GM12872 (cell line): ENCODE measurements around the gene CALM3.

Source experiments
- CTCF ChIP-seq: IDR thresholded peaks from 3 replicates; pipeline ENCODE4 v1.5.1; 2011; ENCODE audit warnings: low read depth, mild to moderate bottlenecking, low read length, moderate library complexity; ENCODE audit not compliant: insufficient read depth

CALM3 gene

GRCh38 chr19:46587861-46588260 lies 13.3 kb upstream of the CALM3 start:
- TF ChIP-seq CTCF: no peak

- TF ChIP-seq CTCF: no peak
Observed at GRCh38 chr19:46591254-46591653, 9.9 kb upstream of the CALM3 start.

GRCh38 chr19:46591870-46592269 lies 9.3 kb upstream of the CALM3 start:
- no peak for TF ChIP-seq CTCF

GRCh38 chr19:46596008-46596407 lies 5.1 kb upstream of the CALM3 start:
- no peak for TF ChIP-seq CTCF

- TF ChIP-seq CTCF: no peak
Observed at GRCh38 chr19:46598372-46598917, 2.7 kb upstream of the CALM3 start.

GRCh38 chr19:46599716-46600373 lies 1.3 kb upstream of the CALM3 start:
- no peak for TF ChIP-seq CTCF

GRCh38 chr19:46600384-46601317 lies 479 bp upstream of the CALM3 start:
- no peak for TF ChIP-seq CTCF
